Lower lobe of right lung (tissue), 2 donors: Measurements from ENCODE around the gene MDM2. TPM values are rescaled to one million over a fixed set of nuclear protein-coding genes. Genes with fewer than 3 reads are reported as not detected.

Experiments
- ATAC-seq, 2 donors: fragments of 200-7000 bp; cut with Tn5 transposase; one replicate each; pipeline ENCODE4 v1.9.1; 2020 to 2022; ENCODE audit warnings: mild to moderate bottlenecking in 2 of 2, moderate library complexity in 2 of 2
- DNase-seq: peaks from one replicate; pipeline ENCODE4 v3.0.0-alpha.2; 2020
- H3K27ac ChIP-seq: fragments of 200-600 bp; one replicate; pipeline ENCODE4 v1.8.0; 2022
- H3K27me3 ChIP-seq: fragments of 200-600 bp; one replicate; pipeline ENCODE4 v1.8.0; 2022; ENCODE audit warnings: low read depth
- H3K36me3 ChIP-seq: fragments of 200-600 bp; one replicate; pipeline ENCODE4 v1.8.0; 2022; ENCODE audit warnings: mild to moderate bottlenecking
- H3K4me1 ChIP-seq: fragments of 200-600 bp; one replicate; pipeline ENCODE4 v1.8.0; 2022
- H3K4me3 ChIP-seq: fragments of 200-600 bp; one replicate; pipeline ENCODE4 v1.8.0; 2022; ENCODE audit warnings: mild to moderate bottlenecking
- H3K9me3 ChIP-seq: fragments of 200-600 bp; one replicate; pipeline ENCODE4 v1.8.0; 2022
- CTCF ChIP-seq: fragments of 200-600 bp; IDR thresholded peaks from one replicate; pipeline ENCODE4 v1.8.0; 2022; ENCODE audit warnings: antibody characterized with exemption, mild to moderate bottlenecking
- intact Hi-C: fragments of 100-400 bp; cut with DNase I; formaldehyde crosslinking; loops from one replicate; pipeline ENCODE4 v1.11.0; 2022
- long read RNA-seq: library from polyadenylated mRNA; unstranded; transcript quantifications from one replicate; pipeline ENCODE4 v2.0.0, GENCODE V29; 2021
- total RNA-seq: library from RNA; stranded (reverse); fragmentation: NEBNext Ultra II Directional; extraction: Animal tissue kit (Norgen Biotek cat#: 25700); gene quantifications from one replicate; pipeline ENCODE4 v1.2.1, GENCODE V29; 2021
- donor health status: DM: no; HTN: yes; CAD: no; lungs with severe emphysema.

MDM2 gene
- total RNA-seq, result 136 TPM
- long read RNA-seq, full-length matches to known transcripts, result 15 of 35 reads
- long read RNA-seq, partial matches to known transcripts, result 2 of 35 reads
- long read RNA-seq, other reads (novel, unspliced or antisense), result 18 of 35 reads

GRCh38 chr12:68807576-68808387, at the start of gene MDM2:
Gene MDM2 (plus strand): TSS chr12:68808177. CDS start chr12:68808478, 301 bp downstream.
- ATAC-seq (peak; percentile 96 to 97), DNase-seq (peak; percentile 98)
- Histone ChIP-seq H3K9me3 (no peaks in the 10 kb centered on the region), H3K27me3 (no peaks in the 10 kb centered on the region), H3K4me1 (peaks cover 41% of the 10 kb centered on the region), H3K36me3 (peaks cover 35% of the 10 kb centered on the region), H3K4me3 (peak within 1 kb of the TSS; percentile 94), H3K27ac (peak within 1 kb of the TSS; percentile 99)
- intact Hi-C loops, result no loop called here
- TF ChIP-seq CTCF, result peak; percentile 74

- Histone ChIP-seq H3K27ac (no peak overlapping the region), H3K27me3 (no peaks in the 10 kb centered on the region), H3K36me3 (peaks cover 52% of the 10 kb centered on the region), H3K4me3 (no peak overlapping the region), H3K4me1 (no peaks in the 10 kb centered on the region), H3K9me3 (no peaks in the 10 kb centered on the region)
- intact Hi-C loops, result no loop called here
- peak; percentile 55 for DNase-seq
- ATAC-seq, result peak in 1 of 2 donors; percentile 28
- no peak for TF ChIP-seq CTCF
Observed at GRCh38 chr12:68759852-68760251, 48.1 kb upstream of the MDM2 start.

- no peak for DNase-seq
- Histone ChIP-seq H3K27me3 (no peaks in the 10 kb centered on the region), H3K9me3 (no peaks in the 10 kb centered on the region), H3K36me3 (peaks cover 49% of the 10 kb centered on the region), H3K4me3 (no peak overlapping the region), H3K4me1 (no peaks in the 10 kb centered on the region), H3K27ac (no peak overlapping the region)
- TF ChIP-seq CTCF, result no peak
- intact Hi-C loops, result no loop called here
- ATAC-seq, result no peak
Observed at GRCh38 chr12:68760806-68761441, 47.1 kb upstream of the MDM2 start.

GRCh38 chr12:68761442-68761812, 46.5 kb upstream of the MDM2 start:
- TF ChIP-seq CTCF, result no peak
- Histone ChIP-seq H3K27me3 (no peaks in the 10 kb centered on the region), H3K36me3 (peaks cover 53% of the 10 kb centered on the region), H3K4me3 (no peak overlapping the region), H3K9me3 (no peaks in the 10 kb centered on the region), H3K27ac (no peak overlapping the region), H3K4me1 (no peaks in the 10 kb centered on the region)
- ATAC-seq, result no peak
- intact Hi-C loops, result no loop called here
- DNase-seq, result no peak

GRCh38 chr12:68761901-68762630, 45.9 kb upstream of the MDM2 start:
- TF ChIP-seq CTCF, result no peak
- H3K9me3 ChIP-seq, result no peaks in the 10 kb centered on the region
- ATAC-seq, result no peak
- no peaks in the 10 kb centered on the region for H3K4me1 ChIP-seq
- intact Hi-C loops, result no loop called here
- H3K4me3 ChIP-seq, result no peak overlapping the region
- H3K36me3 ChIP-seq, result peaks cover 55% of the 10 kb centered on the region
- no peak overlapping the region for H3K27ac ChIP-seq
- H3K27me3 ChIP-seq, result no peaks in the 10 kb centered on the region
- DNase-seq, result no peak
